ENCODE measurements around the gene DNHD1. TPM values are rescaled to one million over a fixed set of nuclear protein-coding genes. Genes with fewer than 3 reads are reported as not detected.

The DNHD1 gene
- total RNA-seq, 1 donor from 2014 or later = 17.3 TPM

DNA sequence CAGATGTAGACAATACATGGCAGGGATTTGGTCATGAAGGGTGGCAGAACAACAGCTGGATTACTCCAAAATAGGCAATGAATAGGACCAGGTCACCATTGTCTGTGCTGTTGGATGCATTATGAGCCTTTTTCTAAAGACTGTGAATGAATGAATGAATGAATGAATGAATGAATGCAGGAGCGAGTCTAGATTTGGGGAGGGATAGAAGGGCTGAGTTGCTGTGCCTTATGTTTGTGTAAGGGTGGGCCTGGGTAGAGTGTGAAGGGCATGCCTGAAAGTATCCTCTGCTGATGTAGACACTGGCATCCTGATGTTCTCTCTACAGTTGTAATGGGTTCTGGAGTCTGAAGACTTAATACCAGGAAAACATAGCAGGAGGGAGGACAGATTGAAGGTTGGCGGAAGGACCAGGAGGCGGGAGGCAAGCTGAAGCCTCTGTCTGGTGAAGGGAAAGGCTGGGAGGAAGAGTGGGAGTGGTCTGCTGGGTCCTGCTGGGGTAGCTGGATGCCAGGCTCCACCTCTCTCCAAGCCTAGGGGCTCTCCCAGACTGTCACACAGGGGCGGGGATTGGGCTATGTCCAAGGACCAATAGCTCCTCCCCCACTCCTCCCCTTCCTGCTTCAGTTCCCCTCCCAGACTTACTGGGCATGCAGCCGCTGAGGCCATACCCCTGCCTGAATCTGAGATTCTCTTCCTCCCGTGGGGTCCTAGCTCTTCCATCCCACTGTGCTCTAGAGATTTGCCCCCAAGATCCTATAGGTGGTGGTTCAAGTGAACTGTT, 28.2 kb upstream of the DNHD1 start:
- H3K27ac Mint-ChIP-seq = no peak overlapping the region
- H3K27me3 Mint-ChIP-seq (ENCODE audit: low read depth) = no peaks in the 10 kb centered on the region
- peaks cover 2% of the 10 kb centered on the region for H3K36me3 Mint-ChIP-seq
- no peak overlapping the region for H3K4me3 Mint-ChIP-seq
- peaks cover 11% of the 10 kb centered on the region for H3K4me1 Mint-ChIP-seq
- TF ChIP-seq, protein P1, sequence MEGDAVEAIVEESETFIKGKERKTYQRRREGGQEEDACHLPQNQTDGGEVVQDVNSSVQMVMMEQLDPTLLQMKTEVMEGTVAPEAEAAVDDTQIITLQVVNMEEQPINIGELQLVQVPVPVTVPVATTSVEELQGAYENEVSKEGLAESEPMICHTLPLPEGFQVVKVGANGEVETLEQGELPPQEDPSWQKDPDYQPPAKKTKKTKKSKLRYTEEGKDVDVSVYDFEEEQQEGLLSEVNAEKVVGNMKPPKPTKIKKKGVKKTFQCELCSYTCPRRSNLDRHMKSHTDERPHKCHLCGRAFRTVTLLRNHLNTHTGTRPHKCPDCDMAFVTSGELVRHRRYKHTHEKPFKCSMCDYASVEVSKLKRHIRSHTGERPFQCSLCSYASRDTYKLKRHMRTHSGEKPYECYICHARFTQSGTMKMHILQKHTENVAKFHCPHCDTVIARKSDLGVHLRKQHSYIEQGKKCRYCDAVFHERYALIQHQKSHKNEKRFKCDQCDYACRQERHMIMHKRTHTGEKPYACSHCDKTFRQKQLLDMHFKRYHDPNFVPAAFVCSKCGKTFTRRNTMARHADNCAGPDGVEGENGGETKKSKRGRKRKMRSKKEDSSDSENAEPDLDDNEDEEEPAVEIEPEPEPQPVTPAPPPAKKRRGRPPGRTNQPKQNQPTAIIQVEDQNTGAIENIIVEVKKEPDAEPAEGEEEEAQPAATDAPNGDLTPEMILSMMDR (IDR thresholded peaks at IDR 0.05; ENCODE audit: unreplicated experiment) = no peak
- DNase-seq (ENCODE audit: low spot score in 2 of 2, unreplicated experiment in 2 of 2) = peak; percentile 84 to 92
- no peaks in the 10 kb centered on the region for H3K9me3 Mint-ChIP-seq

DNA sequence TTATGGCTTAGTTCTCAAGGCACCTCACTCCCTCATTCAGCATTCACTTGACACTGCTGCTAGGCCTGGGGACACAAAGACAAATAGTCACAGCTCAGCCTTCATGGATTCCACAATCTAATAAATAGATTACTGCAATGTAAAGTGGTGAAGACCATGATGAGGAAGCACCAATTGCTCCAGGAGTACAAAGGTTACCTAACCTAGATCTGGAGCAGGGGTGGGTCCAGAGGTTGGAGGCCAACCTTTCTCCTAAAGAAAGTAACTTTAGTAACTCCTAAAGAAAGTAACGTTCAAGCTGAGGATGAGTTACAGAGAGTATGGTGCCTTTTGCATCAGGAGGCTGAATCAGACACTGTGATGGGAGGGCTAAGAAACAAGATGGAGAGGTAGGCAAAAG, 27.5 kb upstream of the DNHD1 start:
- Mint-ChIP-seq H3K27ac (no peak overlapping the region), H3K4me3 (no peak overlapping the region), H3K27me3 (ENCODE audit: low read depth) (no peaks in the 10 kb centered on the region), H3K36me3 (no peaks in the 10 kb centered on the region), H3K4me1 (peaks cover 16% of the 10 kb centered on the region), H3K9me3 (no peaks in the 10 kb centered on the region)
- TF ChIP-seq, protein P1 (IDR thresholded peaks at IDR 0.05; ENCODE audit: unreplicated experiment) = no peak
- no peak for DNase-seq (ENCODE audit: low spot score in 2 of 2, unreplicated experiment in 2 of 2)

DNA sequence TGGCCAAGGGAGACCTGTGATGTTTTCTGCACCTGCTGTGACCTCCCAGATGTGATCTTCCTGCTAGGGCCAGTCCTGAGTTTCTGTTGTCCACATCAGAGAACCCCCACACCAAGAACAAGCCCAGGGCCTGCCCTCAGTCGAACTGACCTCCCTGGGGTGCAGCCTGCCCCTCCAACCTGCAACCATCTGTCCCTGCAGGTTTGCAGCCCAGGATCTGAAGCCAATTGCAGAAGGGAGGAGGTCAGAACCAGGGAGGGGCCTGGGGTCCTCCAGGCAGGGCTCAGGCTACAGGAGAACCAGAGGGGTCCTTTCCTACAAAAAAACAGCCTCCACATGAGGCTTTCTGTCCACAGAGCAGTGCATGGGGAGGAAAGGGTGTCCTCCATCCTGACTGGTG, 24.1 kb upstream of the DNHD1 start:
- peak overlapping the region; percentile 64 for H3K4me3 Mint-ChIP-seq
- DNase-seq (ENCODE audit: low spot score in 2 of 2, unreplicated experiment in 2 of 2) = no peak
- H3K9me3 Mint-ChIP-seq = no peaks in the 10 kb centered on the region
- no peaks in the 10 kb centered on the region for H3K27me3 Mint-ChIP-seq (ENCODE audit: low read depth)
- peak overlapping the region; percentile 31 for H3K27ac Mint-ChIP-seq
- H3K36me3 Mint-ChIP-seq = peaks cover 8% of the 10 kb centered on the region
- H3K4me1 Mint-ChIP-seq = peaks cover 16% of the 10 kb centered on the region
- TF ChIP-seq, protein P1 (IDR thresholded peaks at IDR 0.05; ENCODE audit: unreplicated experiment) = no peak

DNA sequence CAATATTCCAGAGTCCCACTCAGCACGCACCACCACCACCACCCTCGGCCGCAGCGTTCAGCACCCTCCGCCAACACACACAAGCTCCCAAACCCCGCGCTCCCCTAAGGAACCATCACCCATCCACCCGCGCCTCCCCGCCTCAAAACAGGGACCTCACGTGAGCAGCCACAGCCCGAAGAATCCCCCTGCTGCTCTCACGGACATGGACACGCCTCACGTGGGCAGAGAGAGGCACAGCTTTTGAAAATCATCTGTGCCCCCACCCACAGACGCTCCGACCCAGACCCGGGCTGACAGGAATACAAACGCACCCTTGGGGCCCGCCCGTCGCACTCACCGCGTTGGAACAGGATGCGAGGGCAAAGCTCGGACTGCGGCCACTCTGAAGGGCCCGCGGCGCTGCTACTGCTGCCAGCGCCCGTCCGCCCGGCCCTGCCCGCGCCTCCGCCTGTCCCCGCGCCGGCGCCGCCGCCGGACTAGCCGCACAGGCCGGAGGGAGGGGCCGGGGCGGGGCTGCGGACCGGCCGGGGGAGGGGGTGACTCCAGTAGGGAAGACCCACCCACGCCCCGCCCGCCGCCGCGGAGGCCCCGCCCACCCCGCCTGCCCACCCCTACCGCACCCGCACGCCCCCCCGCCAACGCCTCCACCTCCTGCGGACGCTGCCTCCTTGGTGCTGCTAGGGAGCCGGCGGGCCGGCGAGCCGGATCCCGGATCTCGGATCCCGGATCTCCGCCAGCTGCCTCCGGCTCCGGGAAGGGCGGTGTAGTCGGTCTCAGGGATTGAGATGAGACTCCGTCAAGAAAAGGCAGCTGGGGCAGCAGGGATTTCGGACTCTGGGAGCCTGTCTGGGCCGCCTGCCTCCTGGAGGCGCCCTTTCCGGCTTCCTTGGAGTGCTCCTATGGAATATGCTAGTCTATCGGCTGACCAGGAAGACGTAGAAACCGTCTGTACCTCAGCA, 23.3 kb upstream of the DNHD1 start, which contains the start of gene TRIM3:
TSS of gene TRIM3 (minus strand) at position 491 of the 962 bp plus-strand sequence. CDS start 8,246 bp downstream, outside the sequence.
- TF ChIP-seq, protein P1 (IDR thresholded peaks at IDR 0.05; ENCODE audit: unreplicated experiment) = no peak
- peak; percentile 87 to 90 for DNase-seq (ENCODE audit: low spot score in 2 of 2, unreplicated experiment in 2 of 2)
- Mint-ChIP-seq H3K4me1 (peaks cover 16% of the 10 kb centered on the region), H3K4me3 (peak within 1 kb of the TSS; percentile 84), H3K36me3 (peaks cover 10% of the 10 kb centered on the region), H3K9me3 (no peaks in the 10 kb centered on the region), H3K27ac (peak within 1 kb of the TSS; percentile 97), H3K27me3 (ENCODE audit: low read depth) (no peaks in the 10 kb centered on the region)

DNA sequence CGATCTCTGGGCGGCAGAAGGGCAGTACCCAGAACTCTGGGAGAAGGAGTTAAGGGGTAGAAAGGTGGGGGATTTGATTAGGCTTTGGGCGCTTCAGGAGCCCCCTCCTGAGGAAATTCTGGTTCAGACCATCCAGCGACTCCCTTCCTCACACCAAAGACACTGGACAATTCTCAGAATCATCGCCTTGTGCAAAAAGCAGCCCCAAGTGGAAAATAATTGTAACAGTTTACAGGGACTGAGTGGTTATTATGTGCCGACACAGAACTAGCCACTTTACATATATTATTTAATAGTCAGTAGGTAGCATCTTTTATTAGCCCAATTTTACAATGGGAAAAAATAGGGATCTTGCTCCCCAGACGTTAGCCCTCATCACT, 22.7 kb upstream of the DNHD1 start:
- no peak for DNase-seq (ENCODE audit: low spot score in 2 of 2, unreplicated experiment in 2 of 2)
- TF ChIP-seq, protein P1 (IDR thresholded peaks at IDR 0.05; ENCODE audit: unreplicated experiment) = no peak
- peaks cover 19% of the 10 kb centered on the region for H3K4me1 Mint-ChIP-seq
- peak overlapping the region; percentile 84 for H3K4me3 Mint-ChIP-seq
- peak overlapping the region; percentile 97 for H3K27ac Mint-ChIP-seq
- H3K36me3 Mint-ChIP-seq = peaks cover 10% of the 10 kb centered on the region
- no peaks in the 10 kb centered on the region for H3K27me3 Mint-ChIP-seq (ENCODE audit: low read depth)
- H3K9me3 Mint-ChIP-seq = no peaks in the 10 kb centered on the region
